ENCODE results near the gene TIAM2. TPM values are rescaled to one million over a fixed set of nuclear protein-coding genes. Genes with fewer than 3 reads are reported as not detected.

Gene TIAM2
- total RNA-seq, 4 donors from 2014 or later: 25.7 to 77.1 (median 56.6) TPM

- Histone ChIP-seq H3K27ac (no peak overlapping the region), H3K36me3 (no peaks in the 10 kb centered on the region), H3K27me3 (no peaks in the 10 kb centered on the region), H3K4me3 (no peak overlapping the region), H3K9me3 (no peaks in the 10 kb centered on the region), H3K4me1 (peaks cover 0 to 5% of the 10 kb centered on the region in 2 donors)
- no peak for DNase-seq
- TF ChIP-seq POLR2A (IDR thresholded peaks at IDR 0.05): no peak
- TF ChIP-seq CTCF (IDR thresholded peaks at IDR 0.05): no peak
- intact Hi-C loops (cut with DNase I; ENCODE audit: low total_unique reads): no loop called here
These were observed 3.7 kb downstream of the TIAM2 start for GRCh38 chr6:154998855-154999254.

GRCh38 chr6:155001482-155001881, 6.4 kb downstream of the TIAM2 start:
- no peak for TF ChIP-seq POLR2A (IDR thresholded peaks at IDR 0.05)
- no peak for TF ChIP-seq CTCF (IDR thresholded peaks at IDR 0.05)
- no peaks in the 10 kb centered on the region for H3K27me3 ChIP-seq
- no peak for DNase-seq
- H3K27ac ChIP-seq: no peak overlapping the region
- peaks cover 0 to 1% of the 10 kb centered on the region in 2 donors for H3K4me1 ChIP-seq
- intact Hi-C loops (cut with DNase I; ENCODE audit: low total_unique reads): no loop called here
- no peaks in the 10 kb centered on the region for H3K36me3 ChIP-seq
- H3K4me3 ChIP-seq: no peak overlapping the region
- H3K9me3 ChIP-seq: no peaks in the 10 kb centered on the region

GRCh38 chr6:155001934-155002333, 6.8 kb downstream of the TIAM2 start:
- H3K9me3 ChIP-seq: no peaks in the 10 kb centered on the region
- intact Hi-C loops (cut with DNase I; ENCODE audit: low total_unique reads): no loop called here
- no peak for TF ChIP-seq POLR2A (IDR thresholded peaks at IDR 0.05)
- TF ChIP-seq CTCF (IDR thresholded peaks at IDR 0.05): no peak
- no peaks in the 10 kb centered on the region for H3K4me1 ChIP-seq
- no peak for DNase-seq
- no peak overlapping the region for H3K27ac ChIP-seq
- H3K4me3 ChIP-seq: no peak overlapping the region
- H3K27me3 ChIP-seq: no peaks in the 10 kb centered on the region
- H3K36me3 ChIP-seq: no peaks in the 10 kb centered on the region

GRCh38 chr6:155003476-155003875, 8.4 kb downstream of the TIAM2 start:
- H3K4me3 ChIP-seq: no peak overlapping the region
- no peaks in the 10 kb centered on the region for H3K4me1 ChIP-seq
- no peak for DNase-seq
- no peaks in the 10 kb centered on the region for H3K36me3 ChIP-seq
- TF ChIP-seq POLR2A (IDR thresholded peaks at IDR 0.05): no peak
- no peak for TF ChIP-seq CTCF (IDR thresholded peaks at IDR 0.05)
- H3K27ac ChIP-seq: no peak overlapping the region
- intact Hi-C loops (cut with DNase I; ENCODE audit: low total_unique reads): no loop called here
- H3K9me3 ChIP-seq: no peaks in the 10 kb centered on the region
- H3K27me3 ChIP-seq: no peaks in the 10 kb centered on the region

- Histone ChIP-seq H3K4me3 (no peak overlapping the region), H3K4me1 (no peaks in the 10 kb centered on the region), H3K36me3 (no peaks in the 10 kb centered on the region), H3K27me3 (no peaks in the 10 kb centered on the region), H3K9me3 (no peaks in the 10 kb centered on the region), H3K27ac (no peak overlapping the region)
- TF ChIP-seq CTCF (IDR thresholded peaks at IDR 0.05) (no peak), POLR2A (IDR thresholded peaks at IDR 0.05) (no peak)
- no peak for DNase-seq
- intact Hi-C loops (cut with DNase I; ENCODE audit: low total_unique reads): no loop called here
These were observed 8.9 kb downstream of the TIAM2 start for GRCh38 chr6:155004017-155004416.

Measured in uterus (tissue), 4 donors.